NCI-H345 treated with DMSO at 0.1 percent for 48 hours (cell line): Measurements from ENCODE around the gene GATAD2A.
A peak's percentile ranks its signal among the peaks of the same experiment; 100 is the strongest.

Experiments
- DNase-seq: peaks from one replicate; lab custom pipeline; 2025; ENCODE audit not compliant: unreplicated experiment; lab: John Stamatoyannopoulos, UW

The GATAD2A gene

DNA sequence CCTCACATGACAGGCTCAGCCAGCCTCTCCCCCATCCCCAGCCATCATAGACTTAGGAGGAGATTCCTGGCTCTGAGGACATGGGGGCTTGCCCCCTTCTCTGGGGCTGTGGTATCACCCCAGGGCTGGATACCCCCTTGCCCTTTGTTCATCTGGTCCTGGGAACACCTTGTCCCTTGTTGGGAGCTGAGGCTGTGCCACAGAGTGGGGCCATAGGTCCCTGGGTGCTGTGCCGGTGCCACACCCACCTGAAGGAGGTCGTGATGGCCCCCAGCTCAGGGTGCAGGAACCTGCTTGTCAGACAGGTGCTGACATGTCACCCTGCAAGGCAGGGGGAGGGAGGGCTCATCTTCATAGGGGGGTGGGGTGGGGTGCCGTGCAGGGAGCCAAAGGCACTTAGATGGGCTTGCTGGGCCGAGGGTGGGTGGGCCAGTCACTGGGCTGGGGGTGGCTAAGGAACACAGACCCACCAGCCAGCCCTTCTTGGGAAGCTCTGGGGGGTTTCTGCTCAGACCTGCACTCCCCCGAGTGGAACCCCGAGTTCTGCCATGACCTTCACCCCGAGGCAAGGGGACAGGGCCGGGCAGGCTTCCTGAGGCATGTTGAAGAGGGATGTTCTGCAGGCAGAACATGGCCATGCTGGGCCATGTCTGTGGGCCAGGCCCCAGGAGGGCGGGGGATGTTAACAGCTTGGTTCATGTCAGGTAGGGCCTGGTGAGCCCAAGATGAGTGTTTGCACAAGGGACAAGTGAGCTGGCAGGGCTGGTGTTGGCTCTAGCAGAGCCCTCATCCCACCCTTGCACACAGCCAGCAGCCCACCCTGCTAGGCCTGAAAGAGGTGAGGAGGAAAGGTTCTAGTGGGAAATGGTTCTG lies 81.8 kb downstream of the GATAD2A start:
- DNase-seq: no peak

DNA sequence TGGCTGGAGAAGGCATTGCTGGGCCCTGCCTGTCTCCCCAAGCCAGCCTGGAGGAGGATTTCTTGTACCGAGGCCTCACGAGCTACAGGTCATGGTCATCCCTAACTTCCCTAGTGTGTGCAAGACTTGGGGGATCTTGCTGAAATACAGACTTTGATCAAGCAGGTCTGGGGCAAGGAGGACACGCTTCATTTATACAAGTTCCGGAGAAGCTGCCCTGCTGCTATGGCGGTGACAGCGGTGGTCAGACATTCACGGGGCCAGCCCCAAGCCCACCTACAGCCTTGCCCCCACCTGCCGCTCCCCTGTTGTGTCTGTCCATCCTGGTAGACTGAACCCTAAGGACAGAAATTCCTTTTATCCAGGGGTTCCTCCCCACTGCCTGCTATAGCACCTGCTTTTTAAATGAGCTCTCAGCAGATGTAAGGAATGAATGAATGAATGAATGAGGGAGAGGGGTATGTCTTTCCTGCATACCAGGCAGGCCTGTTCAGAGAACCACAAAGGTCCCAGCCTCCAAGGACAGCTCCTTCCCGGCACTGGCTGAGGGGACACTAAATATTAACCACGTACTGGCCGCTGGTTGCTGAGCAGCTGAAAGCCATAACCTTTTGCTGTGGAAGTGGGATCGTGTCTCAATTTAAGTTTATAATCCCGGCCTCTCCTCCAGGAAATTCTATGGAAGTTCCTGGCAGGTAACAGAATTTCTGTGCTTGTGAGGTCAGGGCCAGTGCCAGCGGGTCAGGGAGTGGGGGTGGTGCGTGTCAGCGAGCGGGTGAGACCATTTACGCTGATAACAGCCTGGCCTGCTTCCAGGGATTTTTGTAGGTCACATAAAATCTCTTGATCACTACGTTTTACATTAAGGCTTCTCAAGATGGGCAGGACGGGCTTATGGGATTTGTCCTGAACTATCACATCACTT lies 82.7 kb downstream of the GATAD2A start:
- no peak for DNase-seq

DNA sequence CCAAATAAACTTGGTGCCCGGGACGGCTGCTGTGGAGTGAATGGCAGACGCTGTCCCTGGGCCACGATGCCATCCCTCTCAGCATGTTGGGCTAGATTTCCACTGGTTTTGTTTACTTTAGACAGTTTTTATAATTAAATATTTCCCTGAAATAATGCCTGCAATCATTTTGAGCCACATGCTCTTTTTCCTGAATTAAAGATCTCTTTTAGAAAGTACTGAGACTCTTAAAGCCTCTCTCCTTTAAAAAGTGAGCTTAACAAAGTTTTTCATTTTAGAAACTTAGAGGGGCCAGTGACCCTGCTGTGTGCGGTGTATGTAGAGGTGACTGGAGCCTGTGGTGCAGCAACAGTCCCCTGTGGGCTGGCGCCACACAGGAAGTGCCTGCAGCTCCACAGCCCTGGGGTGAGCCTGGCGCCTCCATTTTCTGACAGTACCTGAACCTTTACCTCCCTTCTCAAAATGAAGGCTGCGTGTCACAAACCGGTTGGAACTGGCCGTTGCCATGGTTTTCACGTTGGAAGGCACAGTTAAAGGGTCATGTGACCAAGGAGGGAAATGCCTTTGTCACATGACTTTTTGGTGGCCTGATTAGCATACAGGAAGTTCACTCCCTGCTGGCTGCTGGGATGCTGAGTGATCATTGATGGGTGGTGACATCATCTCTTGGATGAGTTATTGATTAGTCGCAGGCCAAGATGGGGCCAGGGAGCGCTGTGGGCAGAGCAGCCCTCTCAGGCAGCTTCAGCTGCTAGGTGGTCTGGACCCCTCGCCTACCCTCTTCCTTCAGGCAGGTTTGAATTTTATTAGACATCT lies 83.6 kb downstream of the GATAD2A start:
- peak; percentile 47 for DNase-seq

DNA sequence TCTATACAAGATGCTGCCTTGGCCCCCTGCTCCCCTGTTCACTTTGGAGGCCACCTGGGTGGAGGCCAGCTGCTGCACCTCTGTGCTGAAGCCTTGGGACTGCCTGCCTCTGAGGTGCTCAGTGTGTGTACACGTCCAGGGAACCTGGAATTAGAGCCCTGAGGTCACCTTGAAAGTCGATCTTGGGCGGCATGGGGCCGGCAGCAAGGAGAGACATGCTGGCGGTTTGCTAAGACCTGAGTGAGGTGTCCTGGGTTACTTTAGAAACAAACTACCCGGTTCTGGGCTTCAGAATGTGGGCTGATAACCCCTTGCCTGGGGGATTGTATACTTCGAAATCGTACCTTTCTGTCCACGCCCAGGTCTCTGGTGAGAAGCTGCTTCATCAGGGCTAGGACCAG lies 84.3 kb downstream of the GATAD2A start:
- DNase-seq: no peak

DNA sequence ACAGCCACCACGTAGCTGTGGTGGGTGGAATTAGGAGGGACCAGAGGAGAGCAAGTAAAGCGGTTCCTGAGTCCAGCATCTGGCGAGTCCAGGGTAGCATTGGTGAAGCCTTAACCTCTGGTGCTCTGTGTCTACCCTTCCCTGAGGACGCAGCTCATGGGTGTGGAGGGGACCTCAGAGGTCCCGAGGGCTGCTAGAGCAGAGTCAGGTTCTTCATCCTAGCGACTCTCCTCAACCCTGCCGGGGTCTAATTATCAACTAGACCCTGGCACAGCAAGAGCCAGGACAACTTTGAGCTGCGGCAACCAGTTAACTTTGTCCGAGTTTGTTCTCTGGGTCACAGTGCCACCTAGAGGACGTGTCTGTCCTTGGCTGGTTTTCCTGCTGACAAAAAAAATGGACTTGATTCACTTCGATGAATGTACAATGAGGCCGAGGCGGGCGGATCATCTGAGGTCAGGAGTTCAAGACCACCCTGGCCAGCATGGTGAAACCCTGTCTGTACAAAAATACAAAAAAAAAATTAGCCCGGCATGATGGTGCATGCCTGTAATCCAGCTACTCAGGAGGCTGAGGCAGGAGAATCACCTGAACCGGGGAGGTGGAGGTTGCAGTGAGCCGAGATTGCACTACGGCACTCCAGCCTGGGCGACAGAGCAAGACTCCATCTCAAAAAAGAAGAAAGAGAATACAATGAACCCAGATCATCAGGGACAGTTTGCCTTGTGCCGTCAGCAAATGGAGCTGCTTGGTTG lies 84.9 kb downstream of the GATAD2A start:
- peak; percentile 61 for DNase-seq

DNA sequence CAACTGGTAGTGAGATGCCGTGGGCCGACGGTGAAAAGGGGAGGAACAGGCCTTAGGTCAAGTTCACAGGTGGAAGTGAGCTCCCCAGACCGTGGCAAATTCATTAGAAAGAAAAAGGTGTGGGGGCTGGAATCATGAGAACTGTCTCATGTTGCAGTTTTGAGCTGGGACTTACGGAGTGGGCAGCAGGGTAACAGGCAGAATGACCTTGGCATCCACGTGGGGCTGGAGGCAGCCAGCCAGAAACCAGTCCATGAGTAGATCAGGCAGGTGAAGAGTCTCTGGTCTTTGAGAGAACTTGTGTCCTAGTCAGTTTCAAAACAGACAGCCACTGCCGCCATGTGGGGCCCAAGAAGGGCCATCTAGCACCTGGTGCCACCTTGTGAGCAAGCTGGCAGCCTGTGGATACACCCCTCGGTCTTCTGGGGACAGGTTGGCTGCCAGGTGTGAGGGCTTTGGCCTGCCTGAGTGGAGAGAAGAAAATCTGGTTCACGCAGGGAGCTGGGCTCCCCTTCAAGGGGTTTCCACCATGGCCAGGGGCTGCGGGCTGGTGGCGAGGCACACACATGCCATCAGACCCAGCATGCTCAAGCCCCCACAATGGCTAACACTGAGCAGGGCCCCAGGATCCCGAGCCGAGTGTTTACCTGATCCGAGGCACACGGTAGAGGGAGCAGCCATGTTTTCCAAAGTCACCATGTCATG lies 86.0 kb downstream of the GATAD2A start:
- DNase-seq: no peak

DNA sequence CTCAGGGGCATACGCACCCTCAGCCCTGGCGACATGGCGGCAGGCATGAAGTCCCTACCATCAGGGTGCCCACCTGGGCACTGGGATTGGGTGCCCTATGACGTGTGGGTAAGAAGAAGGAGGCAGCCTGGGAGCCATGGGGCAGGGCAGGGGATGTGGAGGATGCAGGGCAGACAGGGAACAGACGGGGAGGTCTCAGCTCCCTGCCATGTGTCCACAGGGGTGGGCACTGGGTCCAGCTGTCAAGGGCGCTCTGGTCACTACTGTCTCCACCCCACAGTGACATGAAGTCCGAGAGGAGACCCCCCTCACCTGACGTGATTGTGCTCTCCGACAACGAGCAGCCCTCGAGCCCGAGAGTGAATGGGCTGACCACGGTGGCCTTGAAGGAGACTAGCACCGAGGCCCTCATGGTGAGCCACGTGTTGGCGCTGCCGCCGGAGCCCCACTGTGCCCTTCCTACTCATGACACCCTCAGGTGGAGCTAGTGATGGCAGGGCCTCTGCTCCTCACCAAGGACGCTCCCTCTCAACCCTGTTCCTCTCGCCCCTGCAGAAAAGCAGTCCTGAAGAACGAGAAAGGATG lies 86.6 kb downstream of the GATAD2A start:
- no peak for DNase-seq

DNA sequence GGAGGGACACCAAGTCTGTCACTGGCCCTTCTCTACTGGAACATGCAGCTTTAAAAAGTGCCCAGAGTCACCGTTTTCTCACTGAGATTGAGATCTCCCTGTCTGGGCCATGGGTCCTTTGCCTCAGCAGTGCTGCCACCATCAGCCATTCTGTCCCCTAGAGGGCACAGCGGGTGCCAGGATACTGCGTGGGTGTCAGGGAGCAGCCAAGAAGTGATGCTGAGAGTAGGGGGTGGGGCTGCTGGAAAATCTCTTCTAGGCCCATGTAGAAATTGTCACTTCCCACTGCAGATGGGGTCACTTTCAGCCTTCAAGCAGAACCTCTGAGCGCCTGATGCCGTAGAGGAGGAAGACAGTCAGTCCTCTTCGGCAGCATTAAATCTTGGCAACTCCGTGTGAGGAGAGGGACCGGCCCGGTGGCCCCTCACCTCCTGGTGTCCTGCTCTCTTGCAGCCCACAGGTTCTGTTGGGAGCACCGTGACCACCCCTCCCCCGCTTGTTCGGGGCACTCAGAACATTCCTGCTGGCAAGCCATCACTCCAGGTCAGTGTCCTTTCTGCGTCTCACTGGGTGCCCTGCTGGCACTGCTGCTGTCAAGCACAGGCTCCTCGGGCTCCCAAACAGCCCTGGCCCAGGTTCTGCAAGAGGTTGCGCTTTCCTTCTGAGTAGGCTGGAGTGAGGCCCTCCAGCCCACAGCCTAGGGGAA lies 88.5 kb downstream of the GATAD2A start:
- DNase-seq: no peak

DNA sequence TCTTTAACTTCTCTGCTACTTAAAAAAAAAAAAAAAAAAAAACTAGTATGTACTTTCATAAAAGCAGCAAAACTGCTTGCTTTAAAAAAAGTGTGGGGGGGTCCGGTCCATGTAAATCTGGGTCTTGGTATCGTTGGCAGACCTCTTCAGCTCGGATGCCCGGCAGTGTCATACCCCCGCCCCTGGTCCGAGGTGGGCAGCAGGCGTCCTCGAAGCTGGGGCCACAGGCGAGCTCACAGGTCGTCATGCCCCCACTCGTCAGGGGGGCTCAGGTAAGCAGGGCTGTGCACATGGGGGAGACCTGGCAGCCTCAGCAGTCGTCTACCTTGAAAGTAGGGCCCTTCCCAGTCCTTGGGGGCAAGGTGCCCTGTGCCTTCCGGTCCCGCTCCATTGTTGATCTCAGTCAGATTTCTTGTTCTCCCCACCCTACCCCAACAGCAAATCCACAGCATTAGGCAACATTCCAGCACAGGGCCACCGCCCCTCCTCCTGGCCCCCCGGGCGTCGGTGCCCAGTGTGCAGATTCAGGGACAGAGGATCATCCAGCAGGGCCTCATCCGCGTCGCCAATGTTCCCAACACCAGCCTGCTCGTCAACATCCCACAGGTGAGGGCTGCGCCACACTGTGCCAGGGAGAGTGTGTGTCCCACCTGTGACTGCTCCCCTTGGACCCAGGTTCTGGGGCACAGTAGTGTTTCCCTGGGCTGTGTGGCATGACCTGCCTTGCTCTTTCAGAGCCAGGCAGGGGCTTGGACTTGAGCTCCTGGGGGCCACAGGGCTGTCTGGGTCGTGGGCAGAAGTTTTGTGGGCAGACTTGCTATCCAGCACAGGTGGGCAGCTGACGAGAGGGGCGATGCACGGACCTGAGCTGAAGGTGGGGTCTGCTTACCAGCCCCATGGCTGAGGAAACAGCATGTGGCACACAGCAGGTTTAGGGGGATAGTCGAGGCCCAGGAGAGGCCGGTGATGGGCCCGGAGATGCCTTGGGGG lies 90.4 kb downstream of the GATAD2A start:
- DNase-seq: no peak

DNA sequence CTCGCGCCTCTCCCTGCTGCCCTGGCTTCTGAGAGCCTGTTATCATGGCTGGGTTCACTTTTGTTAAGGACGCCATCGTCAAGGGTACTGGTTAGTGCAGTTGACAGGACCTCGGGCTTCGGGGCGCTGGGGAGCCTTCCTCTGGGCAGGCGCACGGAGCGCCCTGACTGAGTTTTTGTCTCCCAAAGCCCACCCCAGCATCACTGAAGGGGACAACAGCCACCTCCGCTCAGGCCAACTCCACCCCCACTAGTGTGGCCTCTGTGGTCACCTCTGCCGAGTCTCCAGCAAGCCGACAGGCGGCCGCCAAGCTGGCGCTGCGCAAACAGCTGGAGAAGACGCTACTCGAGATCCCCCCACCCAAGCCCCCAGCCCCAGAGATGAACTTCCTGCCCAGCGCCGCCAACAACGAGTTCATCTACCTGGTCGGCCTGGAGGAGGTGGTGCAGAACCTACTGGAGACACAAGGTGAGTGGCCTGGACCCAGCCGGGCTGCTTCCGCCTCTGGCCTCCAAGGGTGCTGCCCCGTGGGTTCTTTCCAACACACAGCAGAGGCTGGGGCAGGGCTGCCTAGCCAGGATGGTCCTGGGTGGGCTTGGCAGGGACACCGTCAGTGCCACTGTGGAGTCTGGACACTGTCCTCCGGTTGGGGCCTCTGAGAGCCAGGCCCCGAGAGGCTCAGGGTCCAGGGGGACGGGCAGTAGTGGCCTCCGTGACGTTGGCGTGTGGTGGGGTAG lies 92.9 kb downstream of the GATAD2A start:
- no peak for DNase-seq

DNA sequence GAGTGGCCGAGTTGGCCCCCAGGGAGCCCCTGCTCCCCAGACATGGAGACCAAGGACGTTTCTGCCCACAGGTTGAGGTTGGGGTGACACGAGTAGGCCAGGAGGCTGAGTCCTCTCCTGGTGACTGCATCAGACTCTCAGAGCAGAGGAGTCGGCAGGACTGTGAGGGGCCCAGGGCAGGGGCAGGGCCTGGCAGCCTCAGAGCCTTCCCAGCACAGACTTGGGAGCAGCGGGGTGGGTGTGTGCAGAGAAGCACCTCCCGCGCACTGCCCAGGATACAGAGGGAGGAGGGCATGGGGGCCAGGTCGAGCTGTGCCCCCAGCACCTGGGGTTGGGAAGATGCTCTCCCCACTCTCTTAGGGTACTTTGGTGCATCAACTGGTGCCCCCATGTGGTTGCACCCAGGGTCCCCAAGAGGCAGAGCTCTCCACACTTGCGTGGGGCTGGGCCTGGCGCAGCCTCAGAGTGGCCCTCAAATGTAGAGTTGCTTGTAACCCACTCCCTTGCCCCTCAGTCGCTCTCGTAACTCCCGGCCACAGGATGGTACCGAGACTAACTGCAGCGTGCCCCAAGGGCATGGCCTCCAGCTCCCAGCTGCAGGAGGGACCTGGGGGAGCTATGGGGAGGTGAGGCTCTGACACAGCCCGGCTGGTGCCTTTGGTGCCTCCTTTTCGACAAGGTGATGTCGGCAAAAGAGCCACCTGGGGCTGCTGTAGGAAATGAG lies 94.0 kb downstream of the GATAD2A start:
- DNase-seq: no peak

DNA sequence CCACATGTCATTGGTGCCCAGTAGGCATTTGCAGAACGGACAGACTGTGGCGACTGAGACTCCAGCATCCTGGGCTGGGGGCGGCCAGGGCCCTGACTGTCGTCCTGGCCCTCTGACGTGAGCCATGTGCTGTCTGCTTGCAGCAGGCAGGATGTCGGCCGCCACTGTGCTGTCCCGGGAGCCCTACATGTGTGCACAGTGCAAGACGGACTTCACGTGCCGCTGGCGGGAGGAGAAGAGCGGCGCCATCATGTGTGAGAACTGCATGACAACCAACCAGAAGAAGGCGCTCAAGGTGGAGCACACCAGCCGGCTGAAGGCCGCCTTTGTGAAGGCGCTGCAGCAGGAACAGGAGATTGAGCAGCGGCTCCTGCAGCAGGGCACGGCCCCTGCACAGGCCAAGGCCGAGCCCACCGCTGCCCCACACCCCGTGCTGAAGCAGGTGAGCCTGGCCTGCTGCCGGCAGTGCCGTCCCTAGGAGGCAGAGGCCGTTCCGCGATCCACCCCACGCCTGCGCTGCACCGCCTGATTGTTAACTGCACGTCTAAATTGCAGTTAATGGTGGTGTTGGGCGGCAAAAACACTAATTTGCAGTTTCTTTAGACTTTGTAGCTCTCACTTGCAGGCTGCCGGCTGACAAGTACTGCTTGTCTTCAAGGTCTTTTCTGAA lies 95.6 kb downstream of the GATAD2A start:
- no peak for DNase-seq

DNA sequence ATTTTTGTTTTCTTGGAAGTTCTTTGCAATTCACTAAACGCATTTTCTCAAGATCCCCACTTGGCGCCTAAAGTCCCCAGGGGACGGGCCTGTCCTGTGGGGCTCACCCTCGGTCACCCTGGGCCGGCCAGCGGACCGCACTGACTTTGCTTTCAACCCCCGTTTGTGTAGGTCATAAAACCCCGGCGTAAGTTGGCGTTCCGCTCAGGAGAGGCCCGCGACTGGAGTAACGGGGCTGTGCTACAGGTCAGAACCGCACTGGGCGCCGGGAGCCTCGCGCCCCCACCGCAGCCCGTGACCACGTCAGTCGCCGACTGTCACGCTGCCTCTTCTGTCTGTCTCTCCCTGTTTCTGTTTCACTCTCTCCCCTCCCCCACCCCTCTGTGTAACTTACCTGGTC lies 96.3 kb downstream of the GATAD2A start:
- no peak for DNase-seq

DNA sequence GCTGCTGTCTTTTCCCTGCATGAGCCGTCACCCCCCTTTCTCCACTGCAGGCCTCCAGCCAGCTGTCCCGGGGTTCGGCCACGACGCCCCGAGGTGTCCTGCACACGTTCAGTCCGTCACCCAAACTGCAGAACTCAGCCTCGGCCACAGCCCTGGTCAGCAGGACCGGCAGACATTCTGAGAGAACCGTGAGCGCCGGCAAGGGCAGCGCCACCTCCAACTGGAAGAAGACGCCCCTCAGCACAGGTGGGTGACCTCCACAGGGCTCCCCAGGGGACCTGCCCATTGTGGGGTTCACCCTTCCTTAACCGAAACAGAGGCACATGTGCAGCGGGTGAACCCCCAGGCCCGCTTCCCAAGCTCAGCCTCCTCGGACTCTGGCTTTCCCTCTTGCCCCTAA lies 96.8 kb downstream of the GATAD2A start:
- DNase-seq: no peak

DNA sequence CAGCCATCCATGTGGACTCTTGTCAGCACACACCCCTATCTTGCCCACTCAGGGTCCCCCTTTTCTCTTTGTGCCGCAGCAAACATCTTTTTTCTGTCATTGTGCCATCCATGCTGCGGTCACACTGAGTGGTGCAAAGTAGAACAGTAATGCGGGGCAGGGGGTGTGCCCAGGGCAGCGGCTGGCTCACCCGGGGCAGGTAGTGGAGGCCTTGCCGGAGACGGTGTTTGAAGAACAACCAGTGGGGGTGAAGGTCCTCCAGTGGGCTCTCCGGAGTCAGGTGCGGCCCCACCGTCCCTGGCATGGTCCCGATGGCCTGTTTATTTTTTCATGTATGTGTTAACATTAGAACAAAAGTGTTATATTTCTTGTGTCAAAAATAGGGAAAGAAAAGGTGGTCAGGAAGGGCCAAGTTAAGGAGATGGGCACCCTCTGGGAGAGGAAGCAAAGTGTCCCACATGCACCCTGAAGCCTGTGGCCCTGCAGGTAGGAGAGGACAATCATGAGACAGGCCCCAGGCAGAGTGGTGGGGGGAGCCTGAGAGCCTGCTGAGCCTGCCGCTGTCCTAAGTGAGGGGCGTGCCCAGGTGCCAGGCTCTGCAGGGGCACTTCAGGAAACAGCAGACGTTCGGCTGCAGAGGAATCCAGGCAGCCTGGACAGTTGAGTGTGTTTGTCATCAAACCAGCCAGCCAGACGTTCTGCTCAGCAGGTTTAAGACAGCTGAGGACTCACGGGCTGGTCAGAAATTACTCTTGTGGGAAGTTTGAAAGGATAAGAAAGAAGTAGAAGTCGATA lies 97.5 kb downstream of the GATAD2A start:
- DNase-seq: no peak
